GM19023 (cell line): ENCODE measurements around the gene PROZ.

Experiments used
- ATAC-seq: cut with Tn5 transposase; IDR thresholded peaks from one replicate; pipeline ENCODE4 v1.9.1; 2021; ENCODE audit warnings: mild to moderate bottlenecking, moderate library complexity; ENCODE audit not compliant: unreplicated experiment

PROZ gene

GRCh38 chr13:113119166-113119821 is 39.2 kb upstream of the PROZ start:
- no peak for ATAC-seq

- no peak for ATAC-seq
These were observed 38.6 kb upstream of the PROZ start for GRCh38 chr13:113119822-113120189.

- no peak for ATAC-seq
These were observed 37.9 kb upstream of the PROZ start for GRCh38 chr13:113120300-113121182.

GRCh38 chr13:113121183-113121927 is 37.1 kb upstream of the PROZ start:
- no peak for ATAC-seq

GRCh38 chr13:113121928-113122471 is 36.4 kb upstream of the PROZ start:
- ATAC-seq: no peak

- ATAC-seq: no peak
These were observed 35.8 kb upstream of the PROZ start, which contains the start of gene F10 for GRCh38 chr13:113122550-113123225. Gene F10, plus strand, starts transcription at chr13:113122799. Its CDS starts 57 bp downstream, at chr13:113122856.

- no peak for ATAC-seq
These were observed 34.9 kb upstream of the PROZ start for GRCh38 chr13:113123226-113124201.

GRCh38 chr13:113124211-113124970 is 34.1 kb upstream of the PROZ start:
- no peak for ATAC-seq

GRCh38 chr13:113125506-113126264 is 32.8 kb upstream of the PROZ start:
- no peak for ATAC-seq

GRCh38 chr13:113126265-113127150 is 31.9 kb upstream of the PROZ start:
- no peak for ATAC-seq

GRCh38 chr13:113129480-113129879 is 29.0 kb upstream of the PROZ start:
- no peak for ATAC-seq

GRCh38 chr13:113129921-113130750 is 28.3 kb upstream of the PROZ start:
- no peak for ATAC-seq

GRCh38 chr13:113135281-113135760 is 23.1 kb upstream of the PROZ start:
- no peak for ATAC-seq

GRCh38 chr13:113137691-113138298 is 20.7 kb upstream of the PROZ start:
- ATAC-seq: no peak

- no peak for ATAC-seq
These were observed 19.5 kb upstream of the PROZ start for GRCh38 chr13:113138792-113139551.
